SHP77 treated with DMSO at 0.1 percent for 48 hours (cell line): ENCODE results near the gene SERPINB3.
"Not testable (repeated sequence)": the region's sequence is repeated elsewhere in the genome, so short reads cannot be mapped to it uniquely, and the experiment has no call there.

Experiments
- DNase-seq: peaks from one replicate; lab custom pipeline; 2025; lab: John Stamatoyannopoulos, UW

The SERPINB3 gene

DNA sequence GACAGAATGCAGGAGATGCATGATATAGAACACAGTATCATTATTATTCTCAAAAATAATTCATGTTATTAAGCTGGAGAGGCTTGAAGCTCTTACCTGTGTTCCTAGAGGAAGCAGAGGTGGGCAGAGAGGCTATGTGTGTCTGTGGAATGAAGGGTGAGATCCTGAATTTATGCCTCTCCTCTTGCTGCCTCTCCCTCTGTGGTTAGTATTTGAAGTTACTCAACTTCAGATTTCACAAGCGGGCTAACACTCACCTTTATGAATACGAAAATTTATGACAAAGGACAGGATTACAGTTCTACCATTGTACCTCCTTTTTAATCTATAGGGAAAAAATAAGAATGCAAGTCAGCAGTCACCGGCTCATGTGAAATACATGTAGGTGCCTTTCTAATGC is at the start of gene SERPINB3:
TSS of gene SERPINB3 (minus strand) at position 144 of the 400 bp plus-strand sequence. CDS start 677 bp downstream, outside the sequence.
- not testable (repeated sequence) for DNase-seq

- DNase-seq: no peak
These were observed 47.0 kb upstream of the SERPINB3 start for GRCh38 chr18:63708650-63709049.

GRCh38 chr18:63707816-63708215 is 46.1 kb upstream of the SERPINB3 start:
- DNase-seq: no peak

- DNase-seq: no peak
These were observed 43.7 kb upstream of the SERPINB3 start for GRCh38 chr18:63705401-63705800.

DNA sequence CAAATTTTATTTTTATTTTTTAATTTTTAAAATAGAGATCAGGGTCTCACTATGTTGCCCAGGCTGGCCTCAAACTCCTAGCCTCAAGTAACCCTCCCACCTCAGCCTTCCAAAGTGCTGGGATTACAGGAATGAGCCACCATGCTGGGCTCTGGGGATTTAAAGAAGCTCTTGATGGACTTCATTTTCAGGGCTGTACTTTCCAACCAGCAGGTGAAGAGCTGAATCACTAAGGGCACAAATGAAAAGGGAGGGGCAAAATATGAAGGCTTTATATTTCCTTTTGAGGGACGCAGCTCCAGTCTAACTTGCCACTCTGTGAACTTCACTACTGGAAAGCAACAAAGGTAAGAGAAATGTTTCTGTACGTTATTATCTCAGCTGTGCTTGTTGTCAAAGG is 41.0 kb upstream of the SERPINB3 start, which contains the start of gene SERPINB11:
TSS of gene SERPINB11 (plus strand) at position 301 of the 400 bp plus-strand sequence. CDS start 7,234 bp downstream, outside the sequence.
- DNase-seq: no peak

DNA sequence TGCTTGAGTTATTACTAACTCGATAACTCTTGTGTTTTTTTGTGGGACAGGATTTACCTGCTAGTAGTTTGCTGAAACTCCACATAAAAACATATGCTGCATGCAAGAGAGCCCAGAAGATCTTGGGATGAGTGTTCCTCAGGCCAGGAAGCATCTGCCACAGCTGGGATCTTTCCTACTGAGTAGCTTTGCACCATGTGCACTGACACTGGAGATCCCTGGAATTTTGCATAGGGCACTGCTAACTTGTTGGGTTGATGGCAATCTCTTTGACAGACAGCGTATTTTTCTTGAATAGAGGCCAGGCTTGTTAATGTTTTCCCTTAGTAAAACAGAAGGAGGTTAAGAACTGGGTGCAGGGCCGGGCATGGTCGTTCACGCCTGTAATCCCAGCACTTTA is 40.3 kb upstream of the SERPINB3 start:
- no peak for DNase-seq

GRCh38 chr18:63700501-63700900 is 38.8 kb upstream of the SERPINB3 start:
- DNase-seq: no peak

DNA sequence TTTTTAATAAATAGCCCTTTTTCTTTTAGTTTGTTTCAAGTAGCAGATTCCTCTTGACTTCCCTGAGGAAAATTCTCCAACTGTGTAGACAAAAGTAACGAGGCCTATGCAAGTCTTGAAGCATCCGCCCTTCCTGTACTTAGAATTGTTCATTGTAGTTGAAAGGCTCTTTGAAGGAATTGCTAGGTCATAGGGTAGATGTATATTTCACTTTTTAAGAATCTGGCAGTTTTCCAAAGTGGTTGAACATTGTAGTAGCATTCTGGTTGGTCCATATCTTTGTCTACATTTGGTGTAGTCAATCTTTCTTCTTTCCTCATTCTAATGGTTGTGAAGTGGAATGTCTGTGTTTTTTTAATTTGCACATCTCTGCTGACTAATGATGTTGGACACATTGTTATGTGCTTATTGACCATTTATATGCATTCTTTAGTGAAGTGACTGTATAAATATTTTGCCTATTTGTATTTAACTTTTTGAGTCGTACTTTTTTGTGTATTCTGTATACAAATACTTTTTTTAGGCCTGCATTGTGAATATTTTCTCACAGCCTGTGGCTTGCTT is 35.5 kb upstream of the SERPINB3 start:
- no peak for DNase-seq

- DNase-seq: no peak
These were observed 27.4 kb upstream of the SERPINB3 start for GRCh38 chr18:63689064-63689463.

DNA sequence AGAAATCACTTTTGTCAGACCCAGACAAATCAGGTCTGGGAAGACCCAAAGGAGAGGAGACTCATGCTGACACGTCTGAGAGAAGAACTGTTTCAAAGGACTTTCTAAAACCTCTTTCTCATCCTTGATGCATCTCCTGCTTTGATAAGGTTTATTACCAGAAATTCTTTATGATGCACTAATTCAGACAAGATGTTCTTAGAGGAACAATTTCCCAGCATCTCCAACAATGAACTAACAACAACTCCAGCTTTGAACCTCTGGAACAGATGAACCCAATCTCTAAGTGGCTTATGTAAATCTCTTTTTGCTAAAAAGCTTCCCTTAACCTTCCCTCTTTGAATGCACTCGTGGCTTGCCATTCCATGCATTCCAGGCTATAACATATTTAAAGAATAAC is 25.2 kb upstream of the SERPINB3 start:
- DNase-seq: no peak

DNA sequence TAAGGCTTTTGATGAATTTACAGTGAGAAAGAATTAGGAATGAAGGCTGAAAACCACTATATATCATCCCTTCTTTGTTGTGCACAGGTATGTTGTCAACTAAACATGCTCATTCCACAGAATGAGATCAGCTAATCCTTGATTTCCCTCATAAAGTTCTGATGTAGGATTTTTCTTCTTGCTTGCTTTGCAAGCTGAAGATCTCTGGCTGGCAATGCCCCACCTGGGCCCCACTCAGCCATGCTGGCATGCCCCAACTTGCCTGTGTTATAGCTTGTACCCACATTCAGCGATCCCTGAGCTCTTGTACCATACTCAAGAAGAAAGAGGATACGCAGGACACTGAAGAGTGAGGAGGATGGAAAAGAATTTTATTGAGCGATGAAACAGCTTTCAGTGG is 23.0 kb upstream of the SERPINB3 start:
- DNase-seq: no peak

- no peak for DNase-seq
These were observed 22.2 kb upstream of the SERPINB3 start for GRCh38 chr18:63683890-63684289.

- no peak for DNase-seq
These were observed 21.5 kb upstream of the SERPINB3 start for GRCh38 chr18:63683152-63683551.

DNA sequence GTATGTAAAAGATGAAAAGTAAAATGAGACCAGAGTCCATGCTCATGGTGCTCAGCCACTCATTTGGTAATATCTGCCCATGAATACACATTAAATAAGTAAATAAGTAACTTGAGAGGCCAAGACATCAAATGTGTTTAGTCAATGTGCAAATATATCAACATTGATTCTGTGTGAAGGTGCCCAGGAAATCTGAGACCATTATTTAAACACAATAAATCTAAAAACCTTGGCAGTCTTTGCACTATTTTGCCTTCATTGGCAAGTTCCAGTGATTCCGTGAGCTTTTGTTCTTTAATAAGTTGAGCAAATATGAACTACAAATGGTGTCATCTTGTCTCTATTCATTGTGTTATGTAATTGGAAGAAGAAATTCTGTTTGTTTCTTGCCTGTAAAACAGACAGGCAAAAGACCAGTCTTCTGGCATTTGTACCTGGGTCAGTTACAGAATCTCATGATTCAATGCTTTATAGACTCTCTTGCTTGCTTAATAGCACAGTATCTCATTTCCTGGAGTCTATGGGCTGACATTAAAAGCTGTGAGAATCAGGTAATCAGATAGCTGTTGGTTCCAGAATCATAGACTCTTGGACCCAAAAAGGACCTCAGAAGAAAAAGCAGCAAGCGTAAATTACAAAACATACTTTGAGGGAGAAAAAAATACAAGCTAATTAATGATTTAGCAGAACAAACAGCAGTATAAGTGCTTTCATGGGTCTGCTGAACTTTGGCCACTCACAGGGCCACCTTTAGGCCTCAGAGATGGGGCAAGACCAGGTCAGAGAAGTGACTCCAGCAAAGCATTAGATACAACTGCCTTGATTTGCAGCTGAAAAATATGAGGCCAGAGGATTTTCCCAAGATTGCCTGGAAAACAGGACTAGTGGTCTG is 20.0 kb upstream of the SERPINB3 start:
- DNase-seq: no peak

DNA sequence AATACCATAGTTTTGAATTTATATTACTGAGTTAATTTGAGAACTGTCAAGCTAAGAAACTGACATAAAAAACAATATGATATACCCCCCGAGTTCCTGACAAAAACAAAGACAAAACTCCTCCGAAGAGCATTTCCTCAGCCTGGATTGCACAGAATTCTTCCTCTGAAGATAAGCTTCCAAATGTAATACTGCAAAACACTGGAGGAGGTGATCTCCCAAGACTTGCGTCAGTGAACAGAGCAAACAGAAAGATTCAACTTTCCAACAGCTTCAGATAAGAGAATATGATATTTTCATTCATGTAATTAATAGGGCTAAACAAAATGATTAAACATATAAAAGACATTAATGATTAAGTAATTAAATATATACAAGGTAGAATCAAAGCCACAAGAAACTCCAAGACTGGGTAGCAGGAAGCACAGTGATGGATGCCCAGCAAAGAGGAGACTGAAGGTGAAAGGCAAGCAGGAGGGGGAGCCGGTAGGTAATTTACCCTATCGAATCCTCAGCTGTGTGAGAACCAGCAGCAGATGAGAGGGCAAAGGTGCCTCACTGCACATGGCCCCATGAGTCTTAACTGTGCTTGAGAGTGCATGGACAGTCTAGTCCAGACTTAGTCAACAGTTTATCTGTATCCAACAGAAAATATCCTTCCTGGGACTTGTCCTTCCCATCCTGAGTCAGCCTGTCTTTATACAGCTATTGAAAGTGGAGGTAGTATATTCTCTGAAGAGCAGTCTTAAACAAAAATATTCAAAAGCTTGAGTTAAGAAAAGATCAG is 18.3 kb upstream of the SERPINB3 start:
- no peak for DNase-seq

DNA sequence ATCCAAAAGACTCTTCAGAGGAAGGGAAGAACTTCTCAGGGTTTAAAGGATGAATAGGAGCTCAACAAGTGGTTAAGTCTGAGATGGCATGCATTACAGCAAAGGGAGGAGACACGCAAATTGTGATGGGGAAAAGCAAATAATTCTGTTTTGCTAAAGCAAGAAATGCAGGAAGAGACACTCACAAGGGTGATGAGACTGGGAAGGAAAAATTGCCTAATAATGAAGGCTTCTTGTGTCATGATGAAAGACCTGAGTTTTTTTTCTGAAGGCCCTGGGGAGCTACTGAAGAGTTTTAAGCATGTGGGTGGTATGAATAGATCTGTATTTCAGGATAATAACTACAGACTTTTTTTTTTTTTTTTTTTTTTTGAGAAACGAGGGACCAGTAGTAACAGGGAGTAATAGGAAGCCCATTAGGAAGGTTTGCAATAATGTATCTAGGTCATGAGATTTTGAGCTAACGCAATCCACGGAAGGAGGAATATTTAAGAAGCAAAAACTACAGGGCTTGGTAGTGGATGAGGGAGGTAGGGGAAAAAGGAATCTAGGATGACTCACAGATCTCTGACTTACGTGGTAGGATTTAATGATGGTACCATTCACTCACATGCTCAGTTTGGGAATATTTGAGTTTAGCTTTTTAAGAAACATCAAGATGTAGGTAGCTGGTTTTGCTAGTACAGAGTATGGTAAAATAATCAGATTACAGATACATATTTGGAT is 16.0 kb upstream of the SERPINB3 start:
- no peak for DNase-seq

DNA sequence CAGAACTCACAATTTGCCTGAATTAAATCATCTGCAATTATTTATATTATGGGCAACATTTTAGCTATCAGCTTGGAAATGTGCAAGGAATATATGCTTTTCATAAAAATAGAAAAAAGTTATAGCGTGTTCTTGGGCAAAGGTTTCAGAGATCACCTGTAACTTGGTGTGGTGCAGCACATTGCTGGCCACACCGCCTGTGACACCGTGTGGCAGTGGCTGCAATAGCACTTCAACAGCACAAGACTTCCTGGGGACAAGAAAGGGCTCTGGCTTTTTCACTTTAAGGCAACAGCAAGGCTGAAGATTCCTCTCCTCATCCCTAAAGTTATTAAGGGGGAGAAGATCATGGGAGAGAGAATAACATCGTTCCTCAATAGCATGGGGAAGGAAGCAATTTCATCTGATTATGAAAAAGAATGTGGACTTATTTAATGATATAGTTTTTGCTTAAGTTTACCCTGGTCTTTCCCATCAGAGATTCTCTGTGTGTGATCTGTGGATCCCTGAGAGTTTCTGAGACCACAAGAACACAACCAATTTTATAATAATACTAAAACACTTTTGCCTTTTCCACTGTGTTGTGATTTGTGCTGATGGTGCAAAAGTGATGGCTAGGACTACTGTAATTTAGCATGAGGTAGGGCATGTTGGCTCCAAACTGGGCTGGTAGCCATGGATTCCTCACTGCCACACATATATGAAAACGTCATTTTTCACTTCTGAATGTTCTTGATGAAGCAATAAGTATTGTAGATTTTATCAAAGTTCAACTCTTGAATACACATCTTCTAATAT is 15.0 kb upstream of the SERPINB3 start:
- DNase-seq: no peak

DNA sequence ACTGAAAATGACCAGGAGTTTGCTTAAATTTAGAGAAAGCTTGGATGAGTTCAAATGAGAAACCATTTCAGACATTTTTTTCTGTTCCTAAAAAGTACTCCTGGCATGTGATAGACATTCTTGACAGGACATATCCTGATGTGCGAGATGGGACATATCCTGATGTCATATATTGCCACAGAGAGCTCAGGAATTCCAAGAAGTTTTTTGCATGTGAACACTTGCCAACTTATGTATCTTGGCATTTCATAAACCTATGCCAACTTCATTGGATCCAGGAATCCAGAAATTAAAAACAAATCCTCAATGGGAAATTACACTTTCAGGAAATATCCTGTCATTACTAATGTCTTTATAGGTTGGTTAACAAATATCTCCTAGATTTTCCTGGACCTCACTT is 2.9 kb upstream of the SERPINB3 start:
- DNase-seq: no peak

DNA sequence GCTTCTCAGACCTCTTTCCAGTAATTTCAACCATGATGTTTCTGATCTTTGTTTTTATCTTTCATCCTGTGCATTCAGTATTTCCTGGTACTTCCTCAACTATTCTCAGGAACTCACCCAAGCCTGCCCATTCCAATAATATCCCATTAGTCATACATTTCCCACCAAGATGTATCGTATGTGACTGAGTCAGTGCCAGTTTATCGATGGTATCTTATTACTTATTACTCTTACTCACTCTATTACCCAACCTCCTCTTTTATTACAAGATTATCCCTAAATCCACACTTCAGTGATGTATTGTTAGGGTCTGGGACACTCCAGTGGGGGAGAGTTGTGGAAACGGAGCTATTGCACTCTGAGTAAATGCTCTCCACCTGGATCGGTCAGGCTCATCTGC is 2.8 kb downstream of the SERPINB3 start:
- not testable (repeated sequence) for DNase-seq

GRCh38 chr18:63650271-63650670 is 11.4 kb downstream of the SERPINB3 start:
- DNase-seq: not testable (repeated sequence)

DNA sequence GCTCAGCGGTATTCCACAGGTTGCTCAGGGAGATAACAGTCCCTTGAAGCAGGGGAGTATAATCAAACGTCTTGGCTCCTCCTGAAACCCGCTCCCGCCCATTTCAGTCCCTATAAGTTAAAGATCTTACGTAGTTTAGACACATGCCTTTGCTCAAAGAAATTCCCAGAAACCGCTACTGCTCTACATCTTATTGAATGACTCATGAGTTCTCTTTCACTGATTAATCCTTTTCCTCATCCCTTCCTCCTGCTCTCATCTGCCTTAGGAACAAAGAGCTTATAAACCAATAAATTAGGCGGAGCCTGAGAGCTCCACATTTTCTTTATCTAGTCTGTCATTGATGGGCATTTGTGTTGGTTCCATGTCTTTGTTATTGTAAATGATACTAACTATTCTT is 13.5 kb downstream of the SERPINB3 start:
- DNase-seq: no peak
